ENCODE results near the gene MEA1.
"Not testable (repeated sequence)": the region's sequence is repeated elsewhere in the genome, so short reads cannot be mapped to it uniquely, and the experiment has no call there.

MEA1 gene

DNA sequence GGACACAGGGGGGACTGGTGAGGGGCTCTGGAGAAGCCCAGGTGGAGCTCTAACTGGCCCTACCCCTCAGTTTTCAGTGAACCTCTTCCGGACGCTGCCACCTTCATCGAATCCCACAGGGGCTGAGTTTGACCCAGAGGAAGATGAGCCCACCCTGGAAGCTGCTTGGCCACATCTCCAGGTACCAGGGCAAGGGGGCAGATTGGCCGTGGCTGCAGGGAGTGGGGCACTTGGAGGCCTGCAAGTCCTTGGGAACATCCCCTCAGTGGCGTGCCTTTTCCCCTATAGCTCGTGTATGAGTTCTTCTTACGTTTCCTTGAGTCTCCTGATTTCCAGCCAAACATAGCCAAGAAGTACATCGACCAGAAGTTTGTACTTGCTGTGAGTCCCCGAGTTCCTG lies 6.6 kb downstream of the MEA1 start:
- Histone ChIP-seq H3K27me3 (ENCODE audit: control insufficient read depth, insufficient read depth, low read length) (no peaks in the 10 kb centered on the region), H3K27ac (ENCODE audit: low read depth, low read length) (no peak overlapping the region), H3K9me3 (ENCODE audit: control insufficient read depth, insufficient read depth, low read length) (no peaks in the 10 kb centered on the region), H3K4me3 (ENCODE audit: low read depth, low read length) (no peak overlapping the region), H3K9ac (ENCODE audit: low read depth, low read length) (no peak overlapping the region), H3K4me1 (ENCODE audit: control insufficient read depth, insufficient read depth, low read length) (no peaks in the 10 kb centered on the region), H3K36me3 (ENCODE audit: control insufficient read depth, insufficient read depth, low read length) (peaks cover 61% of the 10 kb centered on the region)

DNA sequence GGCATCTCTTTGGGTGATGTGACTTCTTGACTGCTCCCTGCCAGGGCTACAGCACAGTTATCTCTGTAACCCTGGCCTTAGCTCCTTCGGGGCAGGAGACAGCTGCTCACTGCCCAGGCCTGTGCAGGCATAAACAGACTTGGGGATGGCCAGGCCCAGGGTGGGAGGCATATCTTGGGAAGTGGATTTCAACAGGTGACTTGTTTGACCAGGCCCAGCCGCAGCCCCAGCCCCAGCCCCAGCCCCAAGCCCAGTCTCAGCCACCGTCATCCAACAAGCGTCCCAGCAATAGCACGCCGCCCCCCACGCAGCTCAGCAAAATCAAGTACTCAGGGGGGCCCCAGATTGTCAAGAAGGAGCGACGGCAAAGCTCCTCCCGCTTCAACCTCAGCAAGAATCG lies 7.5 kb downstream of the MEA1 start:
- Histone ChIP-seq H3K9me3 (ENCODE audit: control insufficient read depth, insufficient read depth, low read length) (no peaks in the 10 kb centered on the region), H3K27ac (ENCODE audit: low read depth, low read length) (no peak overlapping the region), H3K36me3 (ENCODE audit: control insufficient read depth, insufficient read depth, low read length) (peaks cover 52% of the 10 kb centered on the region), H3K9ac (ENCODE audit: low read depth, low read length) (no peak overlapping the region), H3K4me1 (ENCODE audit: control insufficient read depth, insufficient read depth, low read length) (no peaks in the 10 kb centered on the region), H3K4me3 (ENCODE audit: low read depth, low read length) (no peak overlapping the region), H3K27me3 (ENCODE audit: control insufficient read depth, insufficient read depth, low read length) (no peaks in the 10 kb centered on the region)

DNA sequence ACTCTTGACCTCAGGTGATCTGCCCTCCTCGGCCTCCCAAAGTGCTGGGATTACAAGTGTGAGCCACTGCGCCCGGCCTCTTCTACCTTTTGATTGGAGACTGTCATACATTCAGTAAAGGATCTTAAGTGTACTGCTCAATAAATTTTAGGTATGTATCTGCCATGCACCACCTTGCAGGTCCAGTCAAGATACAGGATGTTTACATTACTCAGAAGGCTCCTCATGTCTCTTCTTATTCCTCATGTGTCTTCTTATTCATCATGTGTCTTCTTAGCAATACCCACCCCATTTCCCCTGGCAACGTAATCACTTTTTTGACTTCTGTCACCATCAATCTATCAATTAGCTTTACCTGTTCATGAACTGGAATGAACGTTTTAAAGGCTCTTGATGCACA lies 7.9 kb downstream of the MEA1 start:
- peaks cover 48% of the 10 kb centered on the region for H3K36me3 ChIP-seq (ENCODE audit: control insufficient read depth, insufficient read depth, low read length)
- H3K27me3 ChIP-seq (ENCODE audit: control insufficient read depth, insufficient read depth, low read length): no peaks in the 10 kb centered on the region
- H3K4me3 ChIP-seq (ENCODE audit: low read depth, low read length): no peak overlapping the region
- no peak overlapping the region for H3K9ac ChIP-seq (ENCODE audit: low read depth, low read length)
- H3K4me1 ChIP-seq (ENCODE audit: control insufficient read depth, insufficient read depth, low read length): no peaks in the 10 kb centered on the region
- no peaks in the 10 kb centered on the region for H3K9me3 ChIP-seq (ENCODE audit: control insufficient read depth, insufficient read depth, low read length)
- no peak overlapping the region for H3K27ac ChIP-seq (ENCODE audit: low read depth, low read length)

DNA sequence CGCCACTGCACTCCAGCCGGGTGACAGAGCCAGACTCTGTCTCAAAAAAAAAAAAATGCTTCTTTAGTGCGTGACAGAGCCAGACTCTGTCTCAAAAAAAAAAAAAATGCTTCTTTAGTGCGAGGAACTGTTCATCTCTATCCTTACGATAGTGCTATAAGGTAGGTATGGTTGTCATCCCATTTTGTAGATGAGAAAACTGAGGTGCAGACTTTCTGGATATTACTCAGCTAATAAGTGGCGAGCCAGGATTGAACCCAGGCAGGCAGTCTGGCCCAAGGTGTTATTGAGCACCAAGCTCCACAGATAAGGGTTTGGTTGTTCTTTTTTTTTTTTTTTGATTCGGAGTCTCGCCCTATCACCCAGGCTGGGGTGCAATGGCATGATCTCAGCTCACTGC lies 11.9 kb downstream of the MEA1 start:
- H3K4me1 ChIP-seq (ENCODE audit: control insufficient read depth, insufficient read depth, low read length): no peaks in the 10 kb centered on the region
- H3K27me3 ChIP-seq (ENCODE audit: control insufficient read depth, insufficient read depth, low read length): no peaks in the 10 kb centered on the region
- H3K4me3 ChIP-seq (ENCODE audit: low read depth, low read length): no peak overlapping the region
- peaks cover 9% of the 10 kb centered on the region for H3K36me3 ChIP-seq (ENCODE audit: control insufficient read depth, insufficient read depth, low read length)
- H3K27ac ChIP-seq (ENCODE audit: low read depth, low read length): no peak overlapping the region
- H3K9ac ChIP-seq (ENCODE audit: low read depth, low read length): no peak overlapping the region
- no peaks in the 10 kb centered on the region for H3K9me3 ChIP-seq (ENCODE audit: control insufficient read depth, insufficient read depth, low read length)

DNA sequence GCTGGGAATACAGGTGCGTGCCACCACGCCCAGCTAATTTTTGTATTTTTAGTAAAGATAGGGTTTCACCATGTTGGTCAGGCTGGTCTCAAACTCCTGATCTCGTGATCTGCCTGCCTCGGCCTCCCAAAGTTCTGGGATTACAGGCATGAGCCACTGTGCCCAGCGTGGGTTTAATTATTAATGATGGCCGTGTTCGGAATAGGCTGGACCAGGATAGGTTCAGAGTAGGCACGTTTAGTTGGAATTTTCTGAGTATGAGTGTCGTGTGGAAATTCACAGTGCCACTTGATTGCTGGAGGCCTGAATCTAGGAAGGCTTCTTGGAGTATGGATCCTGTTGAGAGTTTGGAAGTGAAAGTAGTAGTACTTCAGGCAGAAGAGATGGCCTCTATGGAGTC lies 15.5 kb downstream of the MEA1 start:
- not testable (repeated sequence) for H3K27me3 ChIP-seq (ENCODE audit: control insufficient read depth, insufficient read depth, low read length); H3K4me3 ChIP-seq (ENCODE audit: low read depth, low read length); H3K27ac ChIP-seq (ENCODE audit: low read depth, low read length); H3K9me3 ChIP-seq (ENCODE audit: control insufficient read depth, insufficient read depth, low read length); H3K4me1 ChIP-seq (ENCODE audit: control insufficient read depth, insufficient read depth, low read length); H3K36me3 ChIP-seq (ENCODE audit: control insufficient read depth, insufficient read depth, low read length); H3K9ac ChIP-seq (ENCODE audit: low read depth, low read length)

DNA sequence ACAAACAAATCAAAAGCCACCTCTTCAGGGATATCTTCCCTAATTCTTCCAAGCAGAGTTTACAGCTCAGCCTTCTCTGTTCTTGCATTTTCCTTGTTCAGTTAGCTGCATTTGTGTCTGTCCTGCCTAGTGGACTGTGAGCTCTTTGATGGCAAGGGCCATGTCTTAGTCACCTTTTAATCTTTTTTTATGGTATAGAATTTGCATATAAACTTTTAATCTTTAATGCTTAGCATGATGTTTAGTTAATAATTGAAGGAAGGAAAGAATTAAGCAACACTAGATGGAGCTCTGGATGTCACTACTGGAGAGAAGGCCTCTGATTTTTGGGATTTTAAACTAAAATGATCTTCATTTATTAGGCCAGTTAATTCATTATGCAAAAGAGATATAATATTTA lies 17.2 kb downstream of the MEA1 start:
- H3K27me3 ChIP-seq (ENCODE audit: control insufficient read depth, insufficient read depth, low read length): no peaks in the 10 kb centered on the region
- no peaks in the 10 kb centered on the region for H3K9me3 ChIP-seq (ENCODE audit: control insufficient read depth, insufficient read depth, low read length)
- no peak overlapping the region for H3K9ac ChIP-seq (ENCODE audit: low read depth, low read length)
- no peak overlapping the region for H3K27ac ChIP-seq (ENCODE audit: low read depth, low read length)
- no peak overlapping the region for H3K4me3 ChIP-seq (ENCODE audit: low read depth, low read length)
- peaks cover 8% of the 10 kb centered on the region; the same call in 1 of the 2 replicates for H3K36me3 ChIP-seq (ENCODE audit: control insufficient read depth, insufficient read depth, low read length)
- H3K4me1 ChIP-seq (ENCODE audit: control insufficient read depth, insufficient read depth, low read length): no peaks in the 10 kb centered on the region

DNA sequence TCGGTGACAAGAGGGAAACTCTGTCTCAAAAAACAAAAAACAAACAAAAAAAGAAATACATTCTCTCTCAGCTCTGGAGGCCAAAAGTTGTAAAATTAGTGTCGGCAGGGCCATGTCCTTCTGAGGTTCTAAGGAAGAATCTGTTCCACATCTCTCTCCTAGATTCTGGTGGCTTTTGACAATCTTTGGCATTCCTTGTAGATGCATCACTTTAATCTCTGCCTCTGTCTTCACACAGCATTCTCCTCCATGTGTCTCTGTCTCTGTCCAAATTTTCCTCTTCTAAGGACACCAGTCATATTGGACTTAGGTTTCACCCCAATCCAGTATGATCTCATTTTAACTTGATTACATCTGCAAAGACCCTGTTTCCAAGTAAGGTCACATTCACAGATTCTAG lies 20.3 kb downstream of the MEA1 start:
- no peak overlapping the region for H3K27ac ChIP-seq (ENCODE audit: low read depth, low read length)
- H3K36me3 ChIP-seq (ENCODE audit: control insufficient read depth, insufficient read depth, low read length): peaks cover 34% of the 10 kb centered on the region
- no peak overlapping the region for H3K4me3 ChIP-seq (ENCODE audit: low read depth, low read length)
- no peaks in the 10 kb centered on the region for H3K27me3 ChIP-seq (ENCODE audit: control insufficient read depth, insufficient read depth, low read length)
- no peak overlapping the region for H3K9ac ChIP-seq (ENCODE audit: low read depth, low read length)
- H3K9me3 ChIP-seq (ENCODE audit: control insufficient read depth, insufficient read depth, low read length): no peaks in the 10 kb centered on the region
- no peaks in the 10 kb centered on the region for H3K4me1 ChIP-seq (ENCODE audit: control insufficient read depth, insufficient read depth, low read length)

DNA sequence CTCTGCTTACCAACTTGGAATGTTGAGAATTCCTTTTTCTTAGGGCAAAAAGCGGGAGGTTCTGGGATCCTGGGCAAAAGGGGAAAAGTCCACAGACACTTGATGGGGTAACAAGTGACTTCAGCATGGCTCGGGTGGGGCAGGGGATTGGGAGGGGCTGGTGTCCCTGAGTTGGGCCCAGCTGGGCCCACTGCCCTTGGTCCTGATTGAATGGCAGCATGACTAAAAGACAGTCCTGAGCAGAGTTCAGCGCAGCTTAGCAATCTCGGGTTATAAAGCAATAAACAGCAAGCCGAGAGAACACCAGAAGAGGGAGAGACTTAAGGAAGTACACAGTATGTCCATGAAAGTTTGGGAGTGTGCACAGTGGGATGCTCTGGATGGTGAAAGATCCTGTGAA lies 23.8 kb downstream of the MEA1 start:
- Histone ChIP-seq H3K27me3 (ENCODE audit: control insufficient read depth, insufficient read depth, low read length) (no peaks in the 10 kb centered on the region), H3K4me1 (ENCODE audit: control insufficient read depth, insufficient read depth, low read length) (no peaks in the 10 kb centered on the region), H3K9me3 (ENCODE audit: control insufficient read depth, insufficient read depth, low read length) (no peaks in the 10 kb centered on the region), H3K36me3 (ENCODE audit: control insufficient read depth, insufficient read depth, low read length) (peaks cover 34% of the 10 kb centered on the region), H3K4me3 (ENCODE audit: low read depth, low read length) (no peak overlapping the region), H3K27ac (ENCODE audit: low read depth, low read length) (no peak overlapping the region), H3K9ac (ENCODE audit: low read depth, low read length) (no peak overlapping the region)

DNA sequence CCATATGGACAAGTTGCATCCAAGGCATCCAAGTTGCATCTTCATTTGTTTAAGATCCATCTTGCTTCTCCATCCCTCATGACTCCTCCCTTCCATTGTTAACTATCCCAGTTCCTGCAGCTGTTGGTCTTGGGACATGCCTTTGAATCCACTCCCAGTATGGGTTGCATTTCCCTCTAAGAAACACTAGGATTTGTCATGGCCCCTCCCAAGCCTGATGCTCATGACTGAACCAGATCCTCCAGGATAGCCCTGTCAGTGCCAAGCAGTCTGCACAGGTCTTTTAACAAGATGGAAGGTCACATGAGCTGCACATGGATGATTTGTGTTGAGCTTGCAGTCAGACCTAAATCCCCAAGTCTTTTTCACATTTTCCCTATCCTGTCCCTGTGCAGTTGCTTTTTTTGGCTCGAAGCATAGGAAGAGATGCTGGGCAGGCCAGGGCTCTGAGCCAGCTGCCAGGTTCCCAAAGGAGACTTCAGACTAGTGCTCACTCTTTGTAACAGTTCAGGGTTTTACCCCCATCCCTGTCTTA lies 25.2 kb downstream of the MEA1 start:
- H3K36me3 ChIP-seq (ENCODE audit: control insufficient read depth, insufficient read depth, low read length): peaks cover 31% of the 10 kb centered on the region
- H3K27me3 ChIP-seq (ENCODE audit: control insufficient read depth, insufficient read depth, low read length): no peaks in the 10 kb centered on the region
- no peaks in the 10 kb centered on the region for H3K4me1 ChIP-seq (ENCODE audit: control insufficient read depth, insufficient read depth, low read length)
- no peaks in the 10 kb centered on the region for H3K9me3 ChIP-seq (ENCODE audit: control insufficient read depth, insufficient read depth, low read length)
- no peak overlapping the region for H3K4me3 ChIP-seq (ENCODE audit: low read depth, low read length)
- H3K9ac ChIP-seq (ENCODE audit: low read depth, low read length): no peak overlapping the region
- H3K27ac ChIP-seq (ENCODE audit: low read depth, low read length): no peak overlapping the region

DNA sequence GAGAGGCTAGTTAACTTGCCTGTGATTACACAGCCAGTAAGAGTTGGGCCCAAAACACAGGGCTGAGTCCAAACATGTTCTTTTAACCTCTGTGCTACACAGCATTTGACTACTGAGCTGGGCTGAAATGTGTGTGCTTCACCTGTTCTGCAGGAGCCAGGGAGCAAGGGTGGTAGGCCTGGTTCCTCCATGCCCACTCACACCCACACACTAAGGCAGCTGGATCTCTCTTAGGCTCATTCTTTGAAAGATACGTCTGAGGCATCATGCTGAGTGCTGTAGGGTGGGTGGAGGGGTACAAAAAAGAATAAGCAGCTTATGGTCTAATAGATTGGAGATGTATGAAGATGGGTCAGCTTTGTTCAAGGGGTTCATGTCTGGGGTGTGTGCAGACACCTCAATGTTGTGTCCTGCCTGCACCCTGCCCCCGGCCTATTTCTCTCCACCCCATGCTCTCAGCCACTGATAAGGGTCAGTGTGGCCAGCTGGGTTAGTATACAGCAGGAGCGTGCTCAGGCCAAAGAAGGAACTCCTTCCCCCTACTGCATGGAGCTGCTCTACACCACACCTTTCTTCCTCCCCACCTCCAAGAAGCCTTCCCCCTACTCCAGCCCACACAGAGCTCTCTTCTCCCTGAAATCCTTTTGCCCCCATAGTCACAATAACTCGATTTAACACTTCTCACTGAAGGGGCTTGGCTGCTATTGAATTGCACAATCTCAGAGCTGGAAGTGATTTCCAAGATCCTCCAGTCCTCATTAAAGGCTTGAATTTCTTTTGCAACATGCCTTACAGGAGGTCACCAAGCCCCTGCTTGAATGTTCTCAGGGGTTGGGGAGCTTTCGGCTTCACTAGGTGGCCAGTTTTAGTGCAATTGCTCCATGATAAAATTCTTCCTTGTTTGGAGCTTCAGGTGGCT lies 26.0 kb downstream of the MEA1 start:
- Histone ChIP-seq H3K9ac (ENCODE audit: low read depth, low read length) (no peak overlapping the region), H3K27me3 (ENCODE audit: control insufficient read depth, insufficient read depth, low read length) (no peaks in the 10 kb centered on the region), H3K4me1 (ENCODE audit: control insufficient read depth, insufficient read depth, low read length) (no peaks in the 10 kb centered on the region), H3K27ac (ENCODE audit: low read depth, low read length) (no peak overlapping the region), H3K36me3 (ENCODE audit: control insufficient read depth, insufficient read depth, low read length) (peaks cover 29% of the 10 kb centered on the region), H3K4me3 (ENCODE audit: low read depth, low read length) (no peak overlapping the region), H3K9me3 (ENCODE audit: control insufficient read depth, insufficient read depth, low read length) (no peaks in the 10 kb centered on the region)

DNA sequence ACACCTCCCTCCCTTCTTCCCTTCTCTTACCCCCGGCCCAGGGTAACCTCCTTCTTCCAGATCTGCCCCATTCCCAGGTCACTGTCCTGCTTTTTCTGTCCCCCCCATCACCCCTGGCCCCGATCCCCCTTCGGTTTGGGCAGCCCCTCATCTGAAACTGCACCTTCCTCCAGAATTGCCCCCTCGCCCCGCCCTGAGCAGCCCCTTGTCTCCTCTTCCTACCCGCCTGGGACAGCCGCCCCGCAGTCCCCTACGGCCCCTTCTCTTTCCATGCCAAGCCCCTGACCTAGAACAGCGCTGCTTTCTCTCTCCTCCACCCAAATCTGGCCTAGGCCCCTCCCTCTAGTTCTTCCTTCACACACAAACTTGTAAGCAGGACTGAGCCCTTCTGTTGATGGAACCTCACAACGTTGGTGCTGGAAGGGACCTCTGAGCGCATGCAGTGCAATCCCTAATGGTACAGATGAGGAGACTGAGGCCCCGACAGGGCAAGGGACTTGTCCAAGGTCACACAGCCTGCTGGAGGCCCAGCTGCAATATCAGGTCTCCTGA lies 28.7 kb downstream of the MEA1 start:
- H3K9ac ChIP-seq (ENCODE audit: low read depth, low read length): no peak overlapping the region
- H3K4me1 ChIP-seq (ENCODE audit: control insufficient read depth, insufficient read depth, low read length): no peaks in the 10 kb centered on the region
- H3K9me3 ChIP-seq (ENCODE audit: control insufficient read depth, insufficient read depth, low read length): no peaks in the 10 kb centered on the region
- H3K27ac ChIP-seq (ENCODE audit: low read depth, low read length): no peak overlapping the region
- peaks cover 13% of the 10 kb centered on the region; the same call in 1 of the 2 replicates for H3K36me3 ChIP-seq (ENCODE audit: control insufficient read depth, insufficient read depth, low read length)
- no peaks in the 10 kb centered on the region for H3K27me3 ChIP-seq (ENCODE audit: control insufficient read depth, insufficient read depth, low read length)
- peak overlapping the region; percentile 79 for H3K4me3 ChIP-seq (ENCODE audit: low read depth, low read length)
